GM19238 (cell line): Measurements from ENCODE around the gene UGT1A3.

Source experiments
- DNase-seq: peaks from one replicate; pipeline ENCODE4 v3.0.0; 2011; ENCODE audit warnings: low spot score; ENCODE audit not compliant: insufficient read length

The UGT1A3 gene

GRCh38 chr2:233816334-233816733 lies 87.5 kb downstream of the UGT1A3 start:
- DNase-seq, result no peak

- DNase-seq, result no peak
Observed at GRCh38 chr2:233816771-233817170, 87.9 kb downstream of the UGT1A3 start.

- no peak for DNase-seq
Observed at GRCh38 chr2:233817361-233817911, 88.6 kb downstream of the UGT1A3 start.

GRCh38 chr2:233817995-233818638 lies 89.3 kb downstream of the UGT1A3 start:
- DNase-seq, result no peak

- no peak for DNase-seq
Observed at GRCh38 chr2:233818639-233819621, 90.1 kb downstream of the UGT1A3 start.

- DNase-seq, result no peak
Observed at GRCh38 chr2:233819884-233820773, 91.3 kb downstream of the UGT1A3 start.

- no peak for DNase-seq
Observed at GRCh38 chr2:233820774-233821105, 91.9 kb downstream of the UGT1A3 start.

GRCh38 chr2:233821196-233821595 lies 92.4 kb downstream of the UGT1A3 start:
- DNase-seq, result no peak

- no peak for DNase-seq
Observed at GRCh38 chr2:233821709-233822100, 92.9 kb downstream of the UGT1A3 start.

- DNase-seq, result no peak
Observed at GRCh38 chr2:233822101-233822771, 93.4 kb downstream of the UGT1A3 start.
